T-helper 17 cell (primary cell): Measurements from ENCODE around the gene ENTPD2. TPM values are rescaled to one million over a fixed set of nuclear protein-coding genes. Genes with fewer than 3 reads are reported as not detected.

Source experiments
- ATAC-seq: fragments of 150-1000 bp; cut with Tn5 transposase; 2 replicates; pipeline ENCODE4 v1.10.0; 2021; ENCODE audit warnings: mild to moderate bottlenecking, moderate library complexity
- DNase-seq, 3 donors: peaks; one replicate each; pipeline versions ENCODE4 v3.0.0 to v3.0.0-alpha.2; 2020 to 2021
- H3K9me3 ChIP-seq: one replicate; pipeline ENCODE4 v1.7.0; 2013; ENCODE audit warnings: low read length, mild to moderate bottlenecking; ENCODE audit not compliant: control insufficient read depth, poor library complexity, severe bottlenecking
- H3K27ac Mint-ChIP-seq: one replicate; pipeline ENCODE4 v1.8.0; 2022; ENCODE audit warnings: mild to moderate bottlenecking, moderate library complexity, mixed read lengths
- H3K27me3 Mint-ChIP-seq: one replicate; pipeline ENCODE4 v1.8.0; 2022; ENCODE audit warnings: mixed read lengths
- H3K36me3 Mint-ChIP-seq: one replicate; pipeline ENCODE4 v1.8.0; 2022; ENCODE audit warnings: low read depth, mixed read lengths
- H3K4me1 Mint-ChIP-seq: one replicate; pipeline ENCODE4 v1.8.0; 2022; ENCODE audit warnings: mild to moderate bottlenecking, mixed read lengths
- H3K4me3 Mint-ChIP-seq: one replicate; pipeline ENCODE4 v1.8.0; 2022; ENCODE audit warnings: mild to moderate bottlenecking, moderate library complexity, mixed read lengths
- total RNA-seq, 4 donors: library from RNA in 2 of 4; stranded (reverse) in 2 of 4; gene quantifications; one replicate each; pipeline ENCODE4 v1.2.3 and lab custom pipeline; 2022 to 2026

ENTPD2 gene
- total RNA-seq, 2 donors from 2014 or later: 0.20 TPM; not detected in 1

DNA sequence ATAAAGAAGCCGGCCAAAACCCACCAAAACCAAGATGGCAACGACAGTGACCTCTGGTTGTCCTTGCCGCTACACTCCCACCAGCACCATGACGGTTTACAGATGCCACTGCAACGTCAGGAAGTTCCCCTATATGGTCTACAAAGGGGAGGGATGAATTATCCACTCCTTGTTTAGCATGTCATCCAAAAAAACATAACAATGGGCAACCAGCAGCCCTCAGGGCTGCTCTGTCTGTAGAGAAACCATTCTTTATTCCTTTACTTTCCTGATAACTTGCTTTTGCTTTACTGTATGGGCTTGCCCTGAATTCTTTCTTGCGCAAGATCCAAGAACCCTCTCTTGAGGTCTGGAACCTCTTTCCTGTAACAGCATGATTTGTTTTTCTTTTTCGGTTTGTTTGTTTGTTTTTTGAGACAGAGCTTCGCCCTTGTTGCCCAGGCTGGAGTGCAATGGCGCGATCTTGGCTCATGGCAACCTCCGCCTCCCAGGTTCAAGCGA, 21.5 kb upstream of the ENTPD2 start:
- Mint-ChIP-seq H3K4me1 (peaks cover 7% of the 10 kb centered on the region), H3K36me3 (no peaks in the 10 kb centered on the region), H3K27me3 (no peaks in the 10 kb centered on the region), H3K4me3 (no peak overlapping the region), H3K27ac (no peak overlapping the region)
- no peaks in the 10 kb centered on the region for H3K9me3 ChIP-seq
- ATAC-seq (no peak), DNase-seq (no peak)

DNA sequence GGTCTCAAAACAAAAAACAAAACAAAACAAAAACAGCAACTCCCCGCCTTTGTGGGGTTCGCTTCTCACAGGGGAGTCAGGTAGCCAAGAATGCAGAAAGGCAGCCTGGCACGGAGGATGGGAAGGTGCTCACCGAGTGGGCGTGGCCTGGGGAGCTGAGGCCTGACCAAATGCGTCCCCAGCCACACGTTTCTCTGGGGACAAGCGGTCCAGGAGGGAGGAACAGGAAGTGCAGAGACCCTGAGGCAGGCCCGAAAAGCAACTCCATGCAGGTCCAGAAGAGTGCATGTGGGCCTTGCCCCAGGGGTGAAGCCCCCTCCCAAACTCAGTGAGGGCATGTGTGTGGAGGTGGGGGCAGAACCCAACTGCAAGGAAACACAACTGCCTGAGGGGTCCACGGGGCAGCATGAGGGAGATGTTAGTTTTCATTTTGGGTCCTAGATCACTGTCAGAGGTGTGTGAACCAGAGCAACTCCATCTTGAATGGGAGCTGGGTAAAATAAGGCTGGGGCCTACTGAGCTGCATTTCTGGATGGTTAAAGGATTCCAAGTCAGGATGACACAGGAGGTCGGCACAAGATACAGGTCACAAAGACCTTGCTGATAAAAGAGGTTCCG, 20.9 kb upstream of the ENTPD2 start:
- Mint-ChIP-seq H3K4me3 (no peak overlapping the region), H3K27me3 (no peaks in the 10 kb centered on the region), H3K27ac (no peak overlapping the region), H3K36me3 (no peaks in the 10 kb centered on the region), H3K4me1 (peaks cover 7% of the 10 kb centered on the region)
- H3K9me3 ChIP-seq: no peaks in the 10 kb centered on the region
- no peak for ATAC-seq
- no peak for DNase-seq

DNA sequence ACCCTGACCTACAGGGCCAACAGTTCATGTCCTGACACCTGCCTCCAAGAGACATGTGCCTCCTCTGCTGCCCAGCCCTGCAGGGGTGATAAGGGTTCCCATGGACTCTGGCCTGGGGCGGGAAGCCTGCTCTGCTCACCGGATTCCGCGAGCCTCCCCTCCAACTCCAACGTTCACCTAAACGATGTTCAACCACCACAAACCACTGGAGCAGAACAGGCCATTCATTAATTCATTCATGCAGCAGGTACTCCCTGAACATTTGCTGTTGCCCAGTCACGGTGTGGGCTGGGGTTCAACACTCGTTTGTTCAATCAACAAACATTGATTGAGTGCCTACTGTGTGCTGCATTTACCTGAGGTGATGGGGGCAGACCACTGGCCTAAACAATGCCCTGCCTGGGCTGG, 20.1 kb upstream of the ENTPD2 start:
- H3K27me3 Mint-ChIP-seq: no peaks in the 10 kb centered on the region
- no peaks in the 10 kb centered on the region for H3K36me3 Mint-ChIP-seq
- H3K4me1 Mint-ChIP-seq: peaks cover 7% of the 10 kb centered on the region
- no peaks in the 10 kb centered on the region for H3K9me3 ChIP-seq
- H3K27ac Mint-ChIP-seq: no peak overlapping the region
- ATAC-seq: no peak
- no peak overlapping the region for H3K4me3 Mint-ChIP-seq
- no peak for DNase-seq

DNA sequence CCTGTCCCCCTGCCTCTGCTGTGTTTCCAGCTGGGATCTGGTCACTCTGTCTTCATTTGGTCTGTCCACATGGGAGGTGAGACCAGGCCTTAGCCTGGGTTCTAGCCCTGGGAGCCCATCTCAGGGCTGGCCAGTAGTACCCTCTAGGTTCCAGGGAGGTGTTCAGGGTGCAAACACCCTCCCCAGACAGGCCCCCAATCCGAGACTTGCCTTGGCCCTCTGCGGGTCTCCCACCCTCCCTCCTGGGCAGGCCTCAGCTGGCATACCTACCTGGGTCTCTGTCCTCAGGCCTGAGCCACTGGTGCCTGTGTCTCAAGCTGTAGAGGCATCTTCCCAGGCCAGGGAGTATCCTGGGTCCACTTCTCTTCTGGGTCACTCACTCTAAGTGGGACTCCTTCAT, 17.4 kb upstream of the ENTPD2 start:
- peak overlapping the region; percentile 32 for H3K27ac Mint-ChIP-seq
- DNase-seq (no peak), ATAC-seq (no peak)
- peaks cover 5% of the 10 kb centered on the region for H3K27me3 Mint-ChIP-seq
- H3K4me1 Mint-ChIP-seq: peaks cover 11% of the 10 kb centered on the region
- peak overlapping the region; percentile 84 for H3K4me3 Mint-ChIP-seq
- no peaks in the 10 kb centered on the region for H3K9me3 ChIP-seq
- no peaks in the 10 kb centered on the region for H3K36me3 Mint-ChIP-seq

DNA sequence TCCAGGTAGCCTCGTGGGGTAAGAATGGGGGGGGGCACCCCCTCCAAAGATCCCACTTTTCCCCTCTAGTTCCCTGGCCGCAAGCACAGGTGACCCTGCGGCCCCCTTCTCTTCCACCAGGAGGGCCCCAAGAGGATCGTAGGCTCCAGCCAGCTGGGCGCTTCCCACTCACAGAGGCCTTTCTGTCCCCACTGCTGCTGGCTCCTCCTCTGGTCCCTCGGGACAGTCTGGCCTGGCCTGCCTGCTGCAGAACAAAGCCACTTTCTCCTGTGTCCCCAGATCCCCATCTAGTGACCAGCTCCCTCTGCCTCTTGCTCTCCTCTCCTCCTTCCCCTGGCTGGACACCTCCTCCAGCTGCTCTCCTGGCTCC, 17.0 kb upstream of the ENTPD2 start:
- Mint-ChIP-seq H3K27me3 (peaks cover 5% of the 10 kb centered on the region), H3K4me3 (peak overlapping the region; percentile 84), H3K27ac (peak overlapping the region; percentile 32), H3K4me1 (peaks cover 11% of the 10 kb centered on the region), H3K36me3 (no peaks in the 10 kb centered on the region)
- no peaks in the 10 kb centered on the region for H3K9me3 ChIP-seq
- no peak for DNase-seq
- ATAC-seq: no peak

DNA sequence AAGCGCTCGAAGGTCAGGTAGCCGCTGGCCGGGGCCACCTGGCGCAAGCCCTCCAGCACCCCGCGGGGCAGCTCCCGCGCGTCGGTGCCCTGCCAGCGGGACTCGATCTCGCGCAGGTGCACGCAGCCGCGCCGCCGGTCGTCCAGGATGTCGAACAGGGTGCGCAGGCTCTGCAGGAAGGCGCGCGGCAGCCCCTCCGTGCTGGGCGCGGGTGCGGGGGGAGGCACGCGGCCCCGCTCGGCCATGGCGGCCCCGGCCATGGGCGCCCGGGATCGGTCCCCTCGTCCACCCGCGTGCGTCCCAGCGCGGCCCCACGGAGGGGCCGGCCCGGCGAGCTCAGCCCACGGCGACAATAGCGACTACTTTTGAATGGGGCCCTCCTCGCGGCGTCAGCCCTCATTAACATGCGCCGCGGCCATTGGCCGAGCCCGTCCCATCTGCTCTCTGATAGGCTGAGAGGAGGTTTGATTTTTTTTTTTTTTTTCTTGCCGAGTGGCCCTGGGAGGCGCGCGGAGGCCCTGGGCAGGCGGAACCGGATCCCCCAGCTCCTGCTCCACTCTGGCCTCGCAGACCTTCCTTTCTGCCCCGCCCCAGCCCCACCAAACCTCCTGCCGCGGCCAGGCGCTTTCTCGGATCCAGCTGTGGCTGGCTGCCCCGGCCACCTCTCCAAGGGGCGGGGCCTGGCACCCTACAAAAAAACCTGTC, 16.5 kb upstream of the ENTPD2 start, which contains the start of gene SAPCD2:
Gene SAPCD2 (minus strand): TSS at position 357 of the 705 bp plus-strand sequence. CDS start 97 bp downstream, at position 260.
- peak; percentile 72 to 81 (median 80) for DNase-seq
- H3K9me3 ChIP-seq: no peaks in the 10 kb centered on the region
- peak; percentile 91 for ATAC-seq
- Mint-ChIP-seq H3K36me3 (no peaks in the 10 kb centered on the region), H3K27ac (peak within 1 kb of the TSS; percentile 32), H3K4me1 (peaks cover 14% of the 10 kb centered on the region), H3K27me3 (peaks cover 5% of the 10 kb centered on the region), H3K4me3 (peak within 1 kb of the TSS; percentile 84)

DNA sequence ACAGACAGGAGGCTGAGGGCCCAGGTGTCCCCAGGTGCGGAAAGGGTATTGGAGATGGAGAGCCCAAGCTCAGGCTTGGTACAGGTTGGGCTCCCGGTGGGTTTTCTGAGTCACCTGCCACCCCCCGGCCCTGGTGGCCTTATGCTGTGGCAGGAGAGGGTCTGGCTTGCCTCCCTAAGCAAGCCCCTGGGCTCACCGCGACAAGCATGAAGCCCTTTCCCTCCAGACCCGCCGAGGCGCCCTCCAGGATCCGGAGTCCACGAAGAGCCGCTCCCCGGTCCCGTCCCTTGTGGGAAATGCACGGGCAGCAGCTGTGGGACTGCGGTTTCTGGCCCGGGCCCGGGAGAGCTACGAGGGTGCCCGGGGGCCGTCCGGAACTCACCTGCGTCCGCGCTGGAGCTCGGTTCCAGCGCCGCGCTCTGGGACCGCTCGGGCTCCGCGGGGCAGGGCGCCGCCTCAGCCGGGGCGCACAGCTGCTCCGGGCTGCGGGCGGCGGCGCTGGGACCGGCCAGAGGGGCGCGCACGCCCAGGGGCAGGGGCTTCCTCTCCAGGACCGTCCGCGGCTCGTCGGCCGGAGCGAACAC, 15.7 kb upstream of the ENTPD2 start:
- peaks cover 14% of the 10 kb centered on the region for H3K4me1 Mint-ChIP-seq
- DNase-seq: no peak
- H3K27me3 Mint-ChIP-seq: peaks cover 5% of the 10 kb centered on the region
- H3K4me3 Mint-ChIP-seq: peak overlapping the region; percentile 43
- no peaks in the 10 kb centered on the region for H3K9me3 ChIP-seq
- H3K27ac Mint-ChIP-seq: no peak overlapping the region
- no peak for ATAC-seq
- H3K36me3 Mint-ChIP-seq: no peaks in the 10 kb centered on the region

DNA sequence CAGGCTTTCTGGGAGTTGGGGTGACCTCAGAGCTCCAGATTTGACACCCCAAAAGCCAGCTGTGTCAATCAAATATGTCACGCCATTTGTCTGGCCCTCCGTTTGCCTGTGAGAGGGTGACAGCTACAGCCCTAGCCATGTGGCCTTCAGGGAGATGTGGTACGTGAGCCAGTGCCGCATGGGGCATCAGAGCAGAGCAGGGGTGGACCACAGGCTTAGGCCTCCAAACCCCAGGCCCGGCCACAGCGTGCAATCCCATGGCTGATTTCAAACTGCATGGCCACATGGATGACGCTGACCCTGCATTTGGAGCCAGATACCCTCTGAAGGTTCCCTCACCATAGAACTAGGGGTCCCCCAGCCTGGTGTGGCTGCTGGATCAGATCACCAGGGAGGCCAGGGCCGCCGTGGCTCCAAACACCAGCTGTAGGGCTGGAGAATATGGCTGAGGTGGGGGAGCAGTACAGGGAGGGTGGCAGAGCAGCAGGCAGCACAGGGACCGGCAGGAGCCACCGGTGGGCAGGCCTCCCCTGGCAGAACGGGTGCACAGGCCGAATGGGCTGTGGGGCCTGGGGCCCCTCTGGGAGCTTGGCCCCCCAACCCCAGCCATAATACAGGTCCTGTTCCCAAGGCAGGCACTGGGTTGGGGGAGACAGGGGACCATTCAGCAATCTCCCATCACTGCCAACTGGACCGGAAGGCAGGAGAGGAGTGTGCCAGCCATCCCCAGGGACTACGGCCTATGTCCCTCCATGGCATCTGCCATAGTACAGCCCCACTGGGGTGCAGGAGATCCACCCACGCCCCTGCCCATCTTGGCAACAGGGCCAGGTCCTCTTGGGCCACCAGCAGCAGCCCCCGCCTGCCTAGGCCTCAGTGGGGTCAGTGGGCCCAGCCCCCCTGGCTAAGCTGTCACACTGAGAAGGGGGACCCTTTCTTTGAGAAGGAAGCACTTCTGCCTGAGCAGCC, 15.0 kb upstream of the ENTPD2 start:
- DNase-seq (no peak), ATAC-seq (no peak)
- H3K9me3 ChIP-seq: no peaks in the 10 kb centered on the region
- H3K36me3 Mint-ChIP-seq: no peaks in the 10 kb centered on the region
- peak overlapping the region; percentile 53 for H3K4me3 Mint-ChIP-seq
- H3K27ac Mint-ChIP-seq: no peak overlapping the region
- H3K4me1 Mint-ChIP-seq: peaks cover 17% of the 10 kb centered on the region
- peaks cover 5% of the 10 kb centered on the region for H3K27me3 Mint-ChIP-seq

DNA sequence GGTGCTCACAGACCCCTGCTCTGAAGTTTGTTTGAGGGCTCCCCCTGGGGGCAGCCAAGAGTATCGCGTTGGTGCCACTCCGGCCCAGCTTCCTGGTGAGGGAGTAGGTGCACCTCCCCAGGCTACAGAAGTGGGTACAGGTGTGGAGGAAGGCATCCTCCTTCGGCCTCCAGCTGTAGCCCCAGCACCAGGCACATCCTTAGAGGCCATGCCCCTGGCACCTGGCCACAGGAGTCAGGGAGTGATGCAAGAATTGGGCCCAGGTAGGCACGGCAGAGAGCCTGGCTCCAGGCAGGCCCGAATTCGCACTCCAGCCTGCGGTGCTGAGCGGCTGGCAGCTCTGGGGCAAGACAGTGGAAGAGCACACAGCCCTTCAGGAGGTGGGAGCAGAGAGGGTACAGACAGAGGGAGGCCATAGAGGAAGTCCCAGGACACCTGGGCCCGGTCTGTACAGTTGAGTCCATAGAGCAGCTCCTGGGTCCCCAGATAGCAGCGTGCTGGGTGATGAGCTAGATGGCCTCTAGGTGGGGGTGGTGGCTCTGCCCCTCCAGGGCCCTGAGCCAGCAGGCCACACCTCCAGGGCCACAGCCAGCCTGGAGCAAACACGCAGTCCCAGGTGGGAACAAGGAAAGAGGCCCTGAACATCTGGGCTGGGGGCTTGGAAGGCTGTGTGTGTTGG, 14.1 kb upstream of the ENTPD2 start:
- Mint-ChIP-seq H3K27me3 (peaks cover 5% of the 10 kb centered on the region), H3K27ac (peak overlapping the region; percentile 29), H3K36me3 (no peaks in the 10 kb centered on the region), H3K4me1 (peaks cover 17% of the 10 kb centered on the region), H3K4me3 (peak overlapping the region; percentile 31)
- ATAC-seq (peak; percentile 65), DNase-seq (peak; percentile 73 to 83 (median 77))
- H3K9me3 ChIP-seq: no peaks in the 10 kb centered on the region

DNA sequence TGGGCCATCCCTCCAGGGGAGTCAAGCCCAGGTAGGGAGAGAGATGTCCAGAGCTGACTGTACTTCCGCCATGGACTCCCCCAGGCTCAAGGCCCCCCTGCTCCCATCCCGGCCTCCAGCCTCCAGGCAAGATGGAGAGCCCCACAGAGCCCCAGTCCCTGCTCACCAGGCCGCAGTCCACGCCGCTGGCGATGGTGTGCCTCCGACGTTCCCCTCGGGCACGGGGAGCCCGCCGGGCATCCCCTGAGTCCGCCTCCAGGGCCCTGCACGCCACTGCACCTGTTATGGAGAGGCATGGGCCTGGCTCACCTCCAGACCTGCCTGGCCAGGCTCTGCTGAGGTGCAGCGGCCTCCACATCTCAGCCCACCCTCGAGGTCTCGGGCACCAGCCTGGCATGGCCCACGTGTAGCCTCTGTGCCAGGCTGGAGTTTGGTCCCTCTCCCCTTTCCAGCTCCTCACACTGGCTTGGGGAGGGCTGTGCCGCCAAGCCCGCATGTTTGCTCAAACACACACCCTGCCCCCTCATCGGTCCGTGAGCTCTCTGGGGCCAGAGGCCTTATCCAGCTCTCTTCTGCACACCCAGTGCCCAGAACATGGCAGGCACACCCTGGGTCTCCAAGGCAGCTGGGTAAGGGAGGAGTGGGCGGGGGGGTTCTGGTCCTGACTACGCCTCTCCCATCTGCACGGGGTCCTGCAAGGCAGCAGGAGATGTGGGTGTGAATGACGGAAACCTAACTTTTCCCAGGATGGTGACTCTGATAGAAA, 12.4 kb upstream of the ENTPD2 start:
- DNase-seq (no peak), ATAC-seq (no peak)
- H3K27me3 Mint-ChIP-seq: peaks cover 5% of the 10 kb centered on the region
- H3K9me3 ChIP-seq: no peaks in the 10 kb centered on the region
- no peaks in the 10 kb centered on the region for H3K36me3 Mint-ChIP-seq
- peaks cover 15% of the 10 kb centered on the region for H3K4me1 Mint-ChIP-seq
- no peak overlapping the region for H3K4me3 Mint-ChIP-seq
- H3K27ac Mint-ChIP-seq: no peak overlapping the region

DNA sequence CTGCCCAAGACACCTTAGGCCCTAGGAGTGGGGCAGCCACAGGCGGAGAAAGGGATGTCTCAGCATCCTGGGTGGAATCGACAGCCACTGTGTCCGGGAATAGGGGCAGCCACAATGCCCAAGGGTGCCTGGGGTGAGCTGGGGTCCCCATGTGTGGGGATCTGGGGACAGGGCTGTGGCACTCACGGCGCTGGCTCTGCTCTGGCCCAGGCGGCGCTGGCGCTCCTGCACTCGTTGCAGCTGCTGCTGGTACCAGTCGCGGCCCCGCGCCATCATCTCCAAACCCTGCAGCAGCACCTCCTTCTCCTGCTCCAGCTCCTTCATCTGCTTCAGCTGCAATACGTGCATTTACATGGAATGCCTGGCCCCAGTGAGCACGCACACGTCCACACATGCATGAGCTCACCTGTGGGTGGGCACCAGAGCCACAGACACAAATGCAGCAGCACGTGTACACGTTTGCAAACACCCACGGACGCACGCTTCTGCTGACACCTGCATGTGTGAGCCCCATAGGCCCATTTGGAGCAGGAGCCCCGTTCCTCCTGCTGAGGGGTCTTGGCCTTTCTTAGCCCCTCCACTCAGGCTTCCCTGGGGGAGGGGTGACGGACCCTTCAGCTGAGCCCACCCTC, 11.6 kb upstream of the ENTPD2 start:
- ATAC-seq: no peak
- H3K9me3 ChIP-seq: no peaks in the 10 kb centered on the region
- Mint-ChIP-seq H3K27me3 (peaks cover 5% of the 10 kb centered on the region), H3K36me3 (no peaks in the 10 kb centered on the region), H3K4me3 (no peak overlapping the region), H3K4me1 (peaks cover 11% of the 10 kb centered on the region), H3K27ac (no peak overlapping the region)
- no peak for DNase-seq

DNA sequence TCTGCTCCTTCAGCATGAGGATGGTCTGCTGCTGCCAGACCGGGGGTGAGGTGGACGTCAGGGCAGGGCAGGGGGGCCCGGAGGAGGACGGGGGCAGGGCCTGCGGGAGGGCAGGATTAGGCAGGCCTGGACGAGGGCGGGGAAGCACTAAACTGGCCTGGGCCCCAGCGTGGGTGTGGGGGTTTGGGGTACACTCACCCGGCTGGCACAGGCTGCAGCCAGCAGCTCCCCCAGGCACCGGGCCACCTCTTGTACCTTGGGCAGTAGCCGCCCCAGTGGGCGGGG, 11.0 kb upstream of the ENTPD2 start:
- DNase-seq (no peak), ATAC-seq (no peak)
- Mint-ChIP-seq H3K4me1 (peaks cover 10% of the 10 kb centered on the region), H3K27ac (no peak overlapping the region), H3K4me3 (no peak overlapping the region), H3K27me3 (peaks cover 5% of the 10 kb centered on the region), H3K36me3 (no peaks in the 10 kb centered on the region)
- H3K9me3 ChIP-seq: no peaks in the 10 kb centered on the region
